ENCODE results near the gene EXO1.

- TF ChIP-seq CTCF (IDR thresholded peaks at IDR 0.05) (no peak), EZH2 (IDR thresholded peaks at IDR 0.05; ENCODE audit: borderline replicate concordance, insufficient read depth, low read depth, low read length, poor library complexity, severe bottlenecking) (no peak)
Measured at GRCh38 chr1:241810769-241811405, 37.1 kb upstream of the EXO1 start.

Data from B cell (primary cell).